HG03520 (cell line): ENCODE data around the gene HASPIN.
"Not testable (repeated sequence)": the region's sequence is repeated elsewhere in the genome, so short reads cannot be mapped to it uniquely, and the experiment has no call there.

Source experiments
- ATAC-seq: cut with Tn5 transposase; IDR thresholded peaks from one replicate; pipeline ENCODE4 v1.9.1; 2021; ENCODE audit warnings: mild to moderate bottlenecking, moderate library complexity; ENCODE audit not compliant: unreplicated experiment

Gene HASPIN

GRCh38 chr17:3734911-3735276 lies 11.2 kb downstream of the HASPIN start:
- ATAC-seq, result not testable (repeated sequence)

GRCh38 chr17:3735515-3735914 lies 11.8 kb downstream of the HASPIN start:
- ATAC-seq, result no peak

GRCh38 chr17:3738562-3739295 lies 15.0 kb downstream of the HASPIN start:
- no peak for ATAC-seq

- ATAC-seq, result no peak
Measured at GRCh38 chr17:3739422-3740124, 15.9 kb downstream of the HASPIN start.

- ATAC-seq, result no peak
Measured at GRCh38 chr17:3740611-3741073, 16.9 kb downstream of the HASPIN start.

GRCh38 chr17:3744014-3744413 lies 20.3 kb downstream of the HASPIN start:
- ATAC-seq, result no peak

- no peak for ATAC-seq
Measured at GRCh38 chr17:3745071-3745470, 21.4 kb downstream of the HASPIN start.

- no peak for ATAC-seq
Measured at GRCh38 chr17:3747805-3748204, 24.1 kb downstream of the HASPIN start.

- no peak for ATAC-seq
Measured at GRCh38 chr17:3748576-3748975, 24.9 kb downstream of the HASPIN start.

- ATAC-seq, result no peak
Measured at GRCh38 chr17:3750296-3750695, 26.6 kb downstream of the HASPIN start.

- ATAC-seq, result no peak
Measured at GRCh38 chr17:3750926-3751325, 27.2 kb downstream of the HASPIN start.

GRCh38 chr17:3751836-3752235 lies 28.1 kb downstream of the HASPIN start:
- no peak for ATAC-seq

- ATAC-seq, result no peak
Measured at GRCh38 chr17:3753624-3754023, 29.9 kb downstream of the HASPIN start.

- ATAC-seq, result no peak
Measured at GRCh38 chr17:3754066-3754457, 30.4 kb downstream of the HASPIN start.

GRCh38 chr17:3754458-3755334 lies 31.0 kb downstream of the HASPIN start:
- ATAC-seq, result no peak

- no peak for ATAC-seq
Measured at GRCh38 chr17:3755335-3756030, 31.8 kb downstream of the HASPIN start.

GRCh38 chr17:3759597-3760216 lies 36.0 kb downstream of the HASPIN start:
- ATAC-seq, result no peak

- ATAC-seq, result no peak
Measured at GRCh38 chr17:3761036-3761917, 37.6 kb downstream of the HASPIN start.

- no peak for ATAC-seq
Measured at GRCh38 chr17:3761918-3762380, 38.2 kb downstream of the HASPIN start.
